WTC11 (cell line): ENCODE measurements around the gene TMEM132E. TPM values are rescaled to one million over a fixed set of nuclear protein-coding genes. Genes with fewer than 3 reads are reported as not detected.

Experiments used
- ATAC-seq: fragments of 200-7000 bp; cut with Tn5 transposase; 2 replicates; pipeline ENCODE4 v1.10.0; 2021; ENCODE audit warnings: mild to moderate bottlenecking, moderate library complexity
- CTCF ChIA-PET: fragments of 300-600 bp; sonication (Branson Sonifier 250); formaldehyde crosslinking; loops from one replicate; lab custom pipeline; 2021; ENCODE audit warnings: antibody characterized with exemption; lab: Charles Lee
- POLR2A ChIA-PET: fragments of 350-600 bp; sonication (Branson Sonifier 250); formaldehyde crosslinking; loops from one replicate; lab custom pipeline; 2021; ENCODE audit warnings: antibody characterized with exemption; lab: Charles Lee
- DNase-seq: peaks from one replicate; pipeline ENCODE4 v3.0.0; 2021; ENCODE audit warnings: low spot score
- H3K27ac Mint-ChIP-seq: 2 replicates; pipeline ENCODE4 v1.8.0; 2021; ENCODE audit warnings: mixed read lengths
- H3K27me3 Mint-ChIP-seq: 2 replicates; pipeline ENCODE4 v1.8.0; 2021; ENCODE audit warnings: low read depth, mild to moderate bottlenecking, moderate library complexity, mixed read lengths
- H3K36me3 Mint-ChIP-seq: 2 replicates; pipeline ENCODE4 v1.8.0; 2021; ENCODE audit warnings: mixed read lengths
- H3K4me1 Mint-ChIP-seq: 2 replicates; pipeline ENCODE4 v1.8.0; 2022; ENCODE audit warnings: mixed read lengths
- H3K4me3 Mint-ChIP-seq: 2 replicates; pipeline ENCODE4 v1.8.0; 2021; ENCODE audit warnings: mild to moderate bottlenecking, moderate library complexity, mixed read lengths
- H3K9me3 Mint-ChIP-seq: 2 replicates; pipeline ENCODE4 v1.8.0; 2021; ENCODE audit warnings: mixed read lengths
- ATF6 ChIP-seq: sonication (generic); formaldehyde crosslinking; IDR thresholded peaks from 2 replicates; pipeline ENCODE4 v1.8.1; 2023; ENCODE audit warnings: mild to moderate bottlenecking, missing genetic modification reagents
- CDX4 ChIP-seq: fragments of 250-450 bp; sonication (Bioruptor Pico); IDR thresholded peaks from 2 replicates; pipeline ENCODE4 v1.9.0; 2021; ENCODE audit warnings: moderate library complexity, mild to moderate bottlenecking, inconsistent platforms, borderline replicate concordance
- CREM ChIP-seq: sonication (generic); formaldehyde crosslinking; IDR thresholded peaks from 2 replicates; pipeline ENCODE4 v1.8.1; 2022; ENCODE audit warnings: mild to moderate bottlenecking, missing genetic modification reagents, moderate library complexity
- CTCF ChIP-seq: fragments of 200-600 bp; IDR thresholded peaks from 2 replicates; pipeline ENCODE4 v1.8.0; 2022; ENCODE audit warnings: antibody characterized with exemption
- ETV6 ChIP-seq: sonication (generic); formaldehyde crosslinking; IDR thresholded peaks from 2 replicates; pipeline ENCODE4 v1.8.1; 2022; ENCODE audit warnings: mild to moderate bottlenecking, missing genetic modification reagents
- FOXK1 ChIP-seq: sonication (generic); formaldehyde crosslinking; IDR thresholded peaks from 2 replicates; pipeline ENCODE4 v1.8.0; 2022; ENCODE audit warnings: mild to moderate bottlenecking, moderate library complexity, missing genetic modification reagents
- GABPB1 ChIP-seq: sonication (generic); formaldehyde crosslinking; IDR thresholded peaks from 2 replicates; pipeline ENCODE4 v1.8.1; 2023; ENCODE audit warnings: mild to moderate bottlenecking, missing genetic modification reagents
- IRF1 ChIP-seq: sonication (generic); formaldehyde crosslinking; IDR thresholded peaks from 2 replicates; pipeline ENCODE4 v1.8.0; 2023; ENCODE audit warnings: missing genetic modification reagents
- JUN ChIP-seq: sonication (generic); formaldehyde crosslinking; IDR thresholded peaks from 2 replicates; pipeline ENCODE4 v1.8.0; 2023; ENCODE audit warnings: mild to moderate bottlenecking, missing genetic modification reagents
- MLX ChIP-seq: sonication (generic); formaldehyde crosslinking; IDR thresholded peaks from 2 replicates; pipeline ENCODE4 v1.8.1; 2023; ENCODE audit warnings: mild to moderate bottlenecking, missing genetic modification reagents, moderate library complexity
- NR3C1 ChIP-seq: sonication (generic); formaldehyde crosslinking; conservative IDR thresholded peaks from 2 replicates; pipeline ENCODE4 v1.8.1; 2023; ENCODE audit warnings: low read depth, mild to moderate bottlenecking, missing genetic modification reagents
- OVOL2 ChIP-seq: fragments of 250-450 bp; sonication (Bioruptor Pico); IDR thresholded peaks from 2 replicates; pipeline ENCODE4 v1.9.0; 2021; ENCODE audit warnings: mild to moderate bottlenecking, borderline replicate concordance
- PREB ChIP-seq: sonication (generic); formaldehyde crosslinking; IDR thresholded peaks from 2 replicates; pipeline ENCODE4 v1.8.1; 2022; ENCODE audit warnings: mild to moderate bottlenecking, missing genetic modification reagents, moderate library complexity, borderline replicate concordance
- SMAD4 ChIP-seq: sonication (generic); formaldehyde crosslinking; IDR thresholded peaks from 2 replicates; pipeline ENCODE4 v1.8.0; 2022; ENCODE audit warnings: mild to moderate bottlenecking, missing genetic modification reagents
- TEAD4 ChIP-seq: sonication (generic); formaldehyde crosslinking; IDR thresholded peaks from 2 replicates; pipeline ENCODE4 v1.8.0; 2022; ENCODE audit warnings: mild to moderate bottlenecking, missing genetic modification reagents
- ZBTB43 ChIP-seq: sonication (generic); formaldehyde crosslinking; IDR thresholded peaks from 2 replicates; pipeline ENCODE4 v1.8.1; 2023; ENCODE audit warnings: mild to moderate bottlenecking, missing genetic modification reagents
- ZNF423 ChIP-seq: fragments of 250-450 bp; sonication (Bioruptor Pico); IDR thresholded peaks from 2 replicates; pipeline ENCODE4 v2.1.2; 2022; ENCODE audit warnings: mild to moderate bottlenecking, moderate library complexity
- ZNF532 ChIP-seq: fragments of 250-450 bp; sonication (Bioruptor Pico); IDR thresholded peaks from 2 replicates; pipeline ENCODE4 v1.9.0; 2021; ENCODE audit warnings: mild to moderate bottlenecking, borderline replicate concordance
- total RNA-seq: library from RNA; stranded (reverse); gene quantifications from 3 replicates; pipeline ENCODE4 v1.2.3, GENCODE V29; 2021

Gene TMEM132E
- total RNA-seq, 1 experiment from 2014 or later, result 1.2 TPM

GRCh38 chr17:34619687-34620217, 40.4 kb downstream of the TMEM132E start (continued):
- TF ChIP-seq CREM (CRISPR knock-in tag) (no peak), ETV6 (no peak)

- Mint-ChIP-seq H3K36me3 (no peaks in the 10 kb centered on the region), H3K4me3 (no peak overlapping the region), H3K9me3 (no peaks in the 10 kb centered on the region), H3K4me1 (peaks cover 49% of the 10 kb centered on the region), H3K27ac (no peak overlapping the region), H3K27me3 (peaks cover 16% of the 10 kb centered on the region)
- ATAC-seq, result no peak
- no peak for DNase-seq
- POLR2A ChIA-PET, result no interaction called here
- CTCF ChIA-PET, result interaction anchor here (1.2 to 2.6 kb wide), 3 partner anchors 17 to 78 kb away, joined by 3 to 7 read pairs (median 5); partner anchors contain the start of gene TMEM132E
- TF ChIP-seq CREM (CRISPR knock-in tag) (no peak), ATF6 (no peak), SMAD4 (no peak), CDX4 (CRISPR knock-in tag) (no peak), MLX (CRISPR knock-in tag) (no peak), OVOL2 (CRISPR knock-in tag) (no peak)
These were observed 41.1 kb downstream of the TMEM132E start for GRCh38 chr17:34620458-34620857.

- H3K27ac Mint-ChIP-seq, result no peak overlapping the region
- no peaks in the 10 kb centered on the region for H3K9me3 Mint-ChIP-seq
- no peaks in the 10 kb centered on the region for H3K36me3 Mint-ChIP-seq
- DNase-seq (no peak), ATAC-seq (no peak)
- H3K4me3 Mint-ChIP-seq, result no peak overlapping the region
- H3K4me1 Mint-ChIP-seq, result peaks cover 33% of the 10 kb centered on the region
- ChIA-PET CTCF (interaction anchor here (0.9 to 1.3 kb wide), 3 partner anchors 10 to 38 kb away, joined by 3 to 4 read pairs (median 3); no protein-coding TSS in a partner anchor), POLR2A (no interaction called here)
- H3K27me3 Mint-ChIP-seq, result peaks cover 31% of the 10 kb centered on the region
- no peak for TF ChIP-seq JUN
- no peak for TF ChIP-seq FOXK1 (CRISPR knock-in tag)
- no peak for TF ChIP-seq CTCF
- TF ChIP-seq PREB, result no peak
- TF ChIP-seq NR3C1, result no peak
- TF ChIP-seq GABPB1, result no peak
- TF ChIP-seq ZNF532 (CRISPR knock-in tag), result no peak
- TF ChIP-seq ZNF423 (CRISPR knock-in tag), result no peak
- TF ChIP-seq IRF1 (CRISPR knock-in tag), result no peak
- TF ChIP-seq ZBTB43 (CRISPR knock-in tag), result no peak
- no peak for TF ChIP-seq TEAD4
These were observed 43.7 kb downstream of the TMEM132E start for GRCh38 chr17:34622862-34623623.
